HG02870 (cell line): ENCODE measurements around the gene IKZF3.
A peak's percentile ranks its signal among the peaks of the same experiment; 100 is the strongest.
"Not testable (repeated sequence)": the region's sequence is repeated elsewhere in the genome, so short reads cannot be mapped to it uniquely, and the experiment has no call there.

ENCODE experiments used
- ATAC-seq: cut with Tn5 transposase; IDR thresholded peaks from one replicate; pipeline ENCODE4 v1.9.1; 2021; ENCODE audit warnings: mild to moderate bottlenecking, moderate library complexity; ENCODE audit not compliant: unreplicated experiment

IKZF3 gene

DNA sequence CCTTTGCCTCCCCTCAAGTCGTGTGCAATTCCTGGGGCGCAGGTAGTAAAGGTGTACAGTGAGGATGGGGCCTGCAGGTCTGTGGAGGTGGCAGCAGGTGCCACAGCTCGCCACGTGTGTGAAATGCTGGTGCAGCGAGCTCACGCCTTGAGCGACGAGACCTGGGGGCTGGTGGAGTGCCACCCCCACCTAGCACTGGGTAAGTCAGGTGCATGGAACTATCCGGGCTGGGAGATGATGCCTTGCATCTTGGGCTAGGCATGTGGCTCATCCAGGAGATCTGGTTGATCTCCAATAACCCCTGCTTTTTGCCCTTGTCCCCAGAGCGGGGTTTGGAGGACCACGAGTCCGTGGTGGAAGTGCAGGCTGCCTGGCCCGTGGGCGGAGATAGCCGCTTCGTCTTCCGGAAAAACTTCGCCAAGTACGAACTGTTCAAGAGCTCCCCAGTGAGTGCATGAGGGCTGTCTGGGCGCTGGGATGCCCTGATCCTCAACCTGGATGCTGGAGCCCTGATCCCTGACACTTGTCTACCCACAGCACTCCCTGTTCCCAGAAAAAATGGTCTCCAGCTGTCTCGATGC lies 121.2 kb downstream of the IKZF3 start:
- no peak for ATAC-seq

GRCh38 chr17:39742126-39742855 lies 121.8 kb downstream of the IKZF3 start:
- ATAC-seq: no peak

DNA sequence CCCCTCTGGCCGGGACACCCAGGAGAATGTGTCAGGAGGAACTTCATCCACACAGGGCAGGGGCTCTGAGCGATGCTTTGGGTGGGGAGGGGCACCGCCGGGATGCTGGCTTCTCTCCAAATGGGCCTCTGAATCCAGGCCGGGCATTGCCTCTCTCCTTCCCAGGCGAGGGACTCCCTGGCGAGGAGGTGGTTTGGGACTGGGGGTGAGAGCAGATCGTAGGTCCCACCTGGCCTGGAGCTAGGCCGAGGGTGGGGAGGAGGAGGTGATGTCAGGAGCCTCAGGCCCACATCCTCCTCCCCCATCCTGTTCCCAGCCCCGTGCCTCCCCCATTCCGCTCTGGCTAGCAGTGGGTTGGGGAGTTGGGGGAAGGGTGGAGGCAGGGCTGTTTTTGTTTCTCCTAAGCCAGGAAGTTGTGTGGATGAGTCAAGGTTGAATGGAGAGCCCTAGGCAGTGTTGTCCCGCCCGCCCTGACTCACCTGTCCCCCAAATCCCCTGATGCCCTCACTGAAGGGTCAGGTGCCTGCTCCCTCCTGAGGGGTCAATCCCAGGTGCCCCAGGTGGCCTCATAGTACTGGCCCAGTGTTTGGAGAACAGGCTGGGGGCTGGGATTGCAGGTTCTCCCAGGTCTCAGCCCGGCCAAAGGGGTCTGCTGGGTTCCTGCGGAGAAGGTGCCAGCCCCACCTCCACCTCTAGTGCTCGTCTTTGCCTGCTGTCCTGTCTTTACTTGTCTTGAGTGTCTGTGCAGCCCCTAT lies 123.6 kb downstream of the IKZF3 start:
- ATAC-seq: no peak

- no peak for ATAC-seq
Observed at GRCh38 chr17:39739885-39740356, 124.2 kb downstream of the IKZF3 start.

DNA sequence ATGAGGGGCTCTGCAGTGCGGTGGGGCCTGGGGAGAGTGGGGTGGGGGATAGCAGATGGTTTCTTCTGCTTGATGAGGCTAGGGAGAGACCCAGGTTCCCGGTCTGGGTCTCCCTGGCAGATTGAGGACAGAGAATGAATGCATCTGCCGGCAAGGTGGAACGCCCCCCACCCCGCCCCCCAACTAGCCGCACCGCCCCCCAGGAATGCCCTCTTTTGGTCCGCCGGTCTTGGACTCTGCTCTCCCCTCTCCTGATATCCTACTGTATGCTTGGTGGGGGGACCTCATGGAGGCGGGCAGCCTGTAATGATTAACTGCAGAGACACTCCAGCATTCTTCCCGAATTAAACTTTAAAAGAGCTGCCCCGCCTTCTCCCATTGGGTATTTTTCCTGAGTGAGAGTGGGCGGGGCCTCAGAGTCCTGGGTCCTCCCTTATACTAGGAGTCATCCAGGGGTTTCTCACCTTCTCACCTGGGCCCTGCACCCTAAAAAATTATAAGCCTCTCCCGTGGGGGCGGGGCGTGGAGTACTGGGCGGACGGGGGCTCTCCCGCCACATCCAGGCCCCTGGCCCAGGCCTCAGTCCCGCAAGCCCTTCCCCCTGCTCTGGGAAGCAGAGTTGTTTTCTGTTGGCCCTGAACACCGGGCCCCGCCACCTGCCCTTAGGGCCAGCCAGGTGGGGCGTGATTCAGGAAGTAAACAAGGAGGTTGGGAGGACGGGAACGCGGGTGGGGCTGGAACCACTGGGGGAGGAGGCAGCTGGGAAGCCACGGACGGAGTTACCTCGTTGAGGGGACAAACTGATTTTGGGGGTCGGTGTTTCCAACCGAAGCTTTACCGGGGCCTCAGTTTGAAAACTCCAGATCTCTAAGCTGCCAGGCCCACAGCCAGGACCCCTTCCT lies 124.9 kb downstream of the IKZF3 start:
- ATAC-seq: no peak

DNA sequence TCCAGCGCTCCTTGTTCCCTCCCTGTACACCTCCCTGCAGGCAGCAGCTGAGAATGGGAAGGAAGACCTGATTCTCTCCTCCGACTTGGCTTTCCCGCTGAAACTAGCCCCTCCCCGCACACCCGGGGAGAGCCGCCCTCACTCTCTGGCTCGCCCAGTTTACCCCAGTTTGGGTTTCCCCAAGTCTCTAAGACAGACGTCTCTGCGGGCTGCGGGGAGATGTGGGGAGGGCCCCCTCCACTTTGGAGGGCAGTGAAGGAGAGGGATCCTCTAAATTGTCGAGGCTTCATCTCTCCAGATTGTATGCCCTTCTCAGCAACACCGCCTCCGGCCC lies 125.6 kb downstream of the IKZF3 start:
- ATAC-seq: no peak

DNA sequence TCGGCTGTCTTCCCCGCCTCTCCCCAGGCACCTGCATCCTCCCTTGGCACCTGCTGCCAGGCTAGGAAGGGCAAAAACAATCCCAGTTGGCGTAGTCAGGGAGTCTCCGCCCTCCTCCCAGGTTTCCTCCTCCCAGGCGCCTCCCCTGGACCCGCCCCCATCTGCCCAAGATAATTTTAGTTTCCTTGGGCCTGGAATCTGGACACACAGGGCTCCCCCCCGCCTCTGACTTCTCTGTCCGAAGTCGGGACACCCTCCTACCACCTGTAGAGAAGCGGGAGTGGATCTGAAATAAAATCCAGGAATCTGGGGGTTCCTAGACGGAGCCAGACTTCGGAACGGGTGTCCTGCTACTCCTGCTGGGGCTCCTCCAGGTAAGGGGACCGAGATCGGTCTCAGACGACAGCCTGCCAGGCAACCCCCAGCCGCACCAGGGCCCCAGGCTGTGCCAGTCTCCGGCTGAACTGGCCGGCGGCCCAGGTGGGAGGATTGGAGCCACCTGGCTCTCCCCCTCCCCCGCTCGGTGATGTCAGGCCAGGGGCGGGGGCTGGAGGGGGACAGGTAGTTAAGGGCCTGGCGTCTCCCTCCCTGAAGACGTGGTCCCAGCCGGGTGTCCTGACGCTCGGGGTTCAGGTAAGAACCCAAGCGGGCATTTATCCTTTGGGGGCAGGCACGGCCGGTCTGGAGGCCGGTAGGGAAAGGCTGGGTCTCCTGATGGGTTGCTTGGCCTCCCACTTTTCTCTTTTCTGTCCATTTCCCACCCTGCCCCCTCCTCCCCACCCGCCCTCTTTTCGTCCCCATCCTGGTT lies 126.1 kb downstream of the IKZF3 start, which contains the start of gene GRB7:
TSS of gene GRB7 (plus strand) at position 179 of the 808 bp plus-strand sequence. CDS start 4,364 bp downstream, outside the sequence.
- ATAC-seq: no peak

GRCh38 chr17:39737206-39737759 lies 126.8 kb downstream of the IKZF3 start:
- no peak for ATAC-seq

GRCh38 chr17:39736319-39737165 lies 127.6 kb downstream of the IKZF3 start:
- no peak for ATAC-seq

DNA sequence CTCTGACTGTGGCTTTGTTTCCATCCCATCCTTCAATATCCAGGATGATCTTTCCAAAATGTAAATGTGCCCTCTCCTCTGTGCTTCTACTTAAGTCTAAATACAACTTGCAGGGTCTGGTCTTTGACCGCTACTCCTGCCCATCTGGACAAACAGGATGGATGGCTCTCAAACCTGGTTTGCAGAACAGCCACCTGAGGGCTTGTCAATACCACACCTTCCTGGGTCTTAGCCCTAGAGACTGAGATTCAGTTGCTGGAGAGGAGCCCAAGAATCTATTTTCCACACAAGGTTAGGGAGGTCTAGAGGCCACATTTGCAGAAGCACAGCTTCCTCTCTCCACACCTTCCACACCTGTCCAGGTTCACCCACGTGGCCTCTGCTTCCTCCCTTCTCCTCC lies 128.2 kb downstream of the IKZF3 start:
- no peak for ATAC-seq

- no peak for ATAC-seq
Observed at GRCh38 chr17:39732586-39732985, 131.5 kb downstream of the IKZF3 start.

DNA sequence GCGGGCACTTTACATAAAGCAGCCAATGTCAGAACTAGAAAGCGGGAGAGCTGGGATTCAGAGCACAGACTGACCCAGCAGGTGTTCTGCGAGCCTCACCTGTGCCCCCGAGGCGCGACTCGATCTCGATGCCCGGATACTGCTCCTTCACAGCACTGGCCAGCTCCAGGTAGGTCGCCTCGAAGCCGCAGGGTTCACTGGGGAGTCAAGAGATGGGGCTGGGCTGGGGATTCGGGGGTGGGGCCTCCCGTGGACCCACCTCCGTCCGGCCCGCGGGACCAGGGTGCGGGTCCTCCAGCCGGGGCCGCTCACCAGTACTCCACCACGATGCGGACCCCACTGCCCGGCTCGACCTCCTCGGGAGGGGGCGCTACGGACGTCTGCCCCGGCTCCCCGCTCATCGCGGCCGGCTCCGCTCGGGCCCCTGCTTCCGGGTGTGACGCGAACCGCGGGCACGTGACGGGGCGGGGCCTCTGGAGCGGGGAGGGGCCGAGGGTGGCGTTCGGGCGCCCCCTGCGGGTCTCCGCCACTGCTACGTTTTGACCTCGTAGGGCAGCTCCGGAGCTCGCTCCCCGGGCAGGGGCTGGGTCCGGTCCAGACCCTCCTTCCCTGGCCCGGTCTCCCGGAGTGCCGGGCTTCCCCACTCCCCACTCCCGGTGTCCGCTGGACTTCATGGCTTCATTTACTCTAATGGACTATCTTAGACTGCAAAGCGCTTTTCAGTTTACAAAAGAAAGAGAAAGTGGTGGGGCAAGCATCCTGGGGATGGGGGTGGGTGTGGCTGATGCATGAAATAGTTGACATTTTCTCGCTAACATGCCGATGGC lies 133.8 kb downstream of the IKZF3 start, which contains the start of gene MIEN1:
TSS of gene MIEN1 (minus strand) at position 438 of the 827 bp plus-strand sequence. CDS start at position 401, 37 bp downstream.
- peak; percentile 80 for ATAC-seq

DNA sequence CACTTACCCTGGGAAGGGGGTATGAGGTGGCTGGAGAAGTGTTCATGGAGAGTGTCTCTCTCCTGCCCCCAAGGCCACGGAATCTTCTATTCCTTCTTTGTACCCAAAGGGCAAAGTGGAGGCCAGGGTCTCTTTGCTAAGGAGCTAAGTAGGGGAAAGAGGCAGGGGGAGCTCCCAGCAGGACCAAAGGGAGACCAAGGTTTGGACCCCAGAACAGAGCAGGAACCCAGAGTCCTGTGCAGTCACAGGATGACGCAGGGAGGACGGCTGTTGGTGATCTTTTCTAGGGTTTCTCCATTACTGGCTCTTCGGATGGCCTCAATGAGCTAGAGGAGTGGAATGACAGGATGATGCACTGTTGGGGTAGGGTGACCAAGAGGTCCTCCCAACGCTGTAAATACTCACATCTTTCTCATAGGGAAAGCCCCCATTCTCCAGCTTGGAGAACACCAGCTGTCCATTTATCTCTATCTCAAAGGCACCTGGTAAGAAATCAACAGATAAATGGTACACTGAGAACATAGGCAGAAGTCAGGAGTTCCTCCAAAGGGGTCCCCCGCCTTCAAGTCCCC lies 134.7 kb downstream of the IKZF3 start:
- ATAC-seq: no peak

GRCh38 chr17:39727556-39727955 lies 136.6 kb downstream of the IKZF3 start:
- no peak for ATAC-seq

DNA sequence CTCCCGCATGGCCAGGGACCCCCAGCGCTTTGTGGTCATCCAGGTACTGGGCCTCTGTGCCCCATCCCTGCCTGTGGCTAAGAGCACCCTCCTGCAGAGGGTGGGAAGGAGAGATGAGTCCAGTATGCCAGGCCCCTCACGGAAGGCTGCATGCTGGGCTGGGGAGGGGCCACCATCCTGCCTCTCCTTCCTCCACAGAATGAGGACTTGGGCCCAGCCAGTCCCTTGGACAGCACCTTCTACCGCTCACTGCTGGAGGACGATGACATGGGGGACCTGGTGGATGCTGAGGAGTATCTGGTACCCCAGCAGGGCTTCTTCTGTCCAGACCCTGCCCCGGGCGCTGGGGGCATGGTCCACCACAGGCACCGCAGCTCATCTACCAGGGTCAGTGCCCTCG lies 137.5 kb downstream of the IKZF3 start:
- no peak for ATAC-seq

DNA sequence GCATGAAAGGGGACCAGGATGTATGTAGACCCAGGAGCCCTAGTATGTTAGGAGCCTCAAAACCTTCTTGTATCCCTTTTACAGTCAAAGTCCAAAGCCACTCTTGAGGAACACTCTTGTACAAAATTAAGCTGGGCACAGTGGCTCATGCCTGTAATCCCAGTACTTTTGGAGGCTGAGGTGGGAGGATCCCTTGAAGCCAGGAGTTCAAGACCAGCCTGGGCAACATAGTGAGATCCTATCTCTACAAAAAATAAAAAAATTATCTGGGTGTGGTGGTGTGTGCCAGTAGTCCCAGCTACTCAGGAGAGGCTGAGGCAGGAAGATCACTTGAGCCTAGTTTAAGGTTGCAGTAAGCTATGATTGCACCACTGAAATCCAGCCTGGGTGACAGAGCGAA lies 138.2 kb downstream of the IKZF3 start:
- not testable (repeated sequence) for ATAC-seq

DNA sequence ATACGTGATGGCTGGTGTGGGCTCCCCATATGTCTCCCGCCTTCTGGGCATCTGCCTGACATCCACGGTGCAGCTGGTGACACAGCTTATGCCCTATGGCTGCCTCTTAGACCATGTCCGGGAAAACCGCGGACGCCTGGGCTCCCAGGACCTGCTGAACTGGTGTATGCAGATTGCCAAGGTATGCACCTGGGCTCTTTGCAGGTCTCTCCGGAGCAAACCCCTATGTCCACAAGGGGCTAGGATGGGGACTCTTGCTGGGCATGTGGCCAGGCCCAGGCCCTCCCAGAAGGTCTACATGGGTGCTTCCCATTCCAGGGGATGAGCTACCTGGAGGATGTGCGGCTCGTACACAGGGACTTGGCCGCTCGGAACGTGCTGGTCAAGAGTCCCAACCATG lies 139.4 kb downstream of the IKZF3 start:
- no peak for ATAC-seq
